Naive thymus-derived CD8-positive, alpha-beta T cell (primary cell): ENCODE results near the gene GPR162. TPM values are rescaled to one million over a fixed set of nuclear protein-coding genes. Genes with fewer than 3 reads are reported as not detected.

ENCODE experiments used
- ATAC-seq, 2 donors: fragments of 150-1000 bp; cut with Tn5 transposase in 1 of 2; sonication (Bioruptor Pico), chemical (Tn5 transposase) in 1 of 2; 1 replicate in 1 of 2; 2 replicates in 1 of 2; pipeline ENCODE4 v1.10.0; 2021; ENCODE audit warnings: mild to moderate bottlenecking in 2 of 2, moderate library complexity in 2 of 2
- POLR2A ChIA-PET: fragments of 350-600 bp; sonication (Branson Sonifier 250); formaldehyde crosslinking; loops from one replicate; lab custom pipeline; 2021; ENCODE audit warnings: antibody characterized with exemption; lab: Charles Lee
- DNase-seq, 10 donors: peaks; one replicate each; pipeline versions ENCODE4 v3.0.0 to v3.0.0-alpha.2; 2020 to 2022
- H3K27ac Mint-ChIP-seq, 10 donors: one replicate each; pipeline ENCODE4 v1.8.0; 2020 to 2022; ENCODE audit warnings: mild to moderate bottlenecking in 10 of 10, mixed read lengths in 10 of 10, moderate library complexity in 4 of 10, inconsistent platforms in 1 of 10
- H3K27me3 Mint-ChIP-seq, 5 donors: one replicate each; pipeline ENCODE4 v1.8.0; 2021 to 2022; ENCODE audit warnings: mixed read lengths in 5 of 5
- H3K36me3 Mint-ChIP-seq, 3 donors: one replicate each; pipeline ENCODE4 v1.8.0; 2020 to 2022; ENCODE audit warnings: mixed read lengths in 3 of 3, mild to moderate bottlenecking in 2 of 3, inconsistent platforms in 1 of 3
- H3K4me1 Mint-ChIP-seq, 4 donors: one replicate each; pipeline ENCODE4 v1.8.0; 2021 to 2022; ENCODE audit warnings: mixed read lengths in 4 of 4
- H3K4me3 Mint-ChIP-seq, 10 donors: one replicate each; pipeline ENCODE4 v1.8.0; 2020 to 2022; ENCODE audit warnings: mild to moderate bottlenecking in 10 of 10, mixed read lengths in 10 of 10, moderate library complexity in 6 of 10, inconsistent platforms in 1 of 10
- H3K9me3 Mint-ChIP-seq, 9 donors: one replicate each; pipeline ENCODE4 v1.8.0; 2020 to 2022; ENCODE audit warnings: mixed read lengths in 9 of 9, mild to moderate bottlenecking in 3 of 9, inconsistent platforms in 1 of 9, moderate library complexity in 1 of 9
- polyA plus RNA-seq, 3 donors: library from polyadenylated mRNA; unstranded; fragments of 300-500 nt; fragmentation: Illumina TruSeq; gene quantifications; one replicate each; pipeline ENCODE4 v1.2.3, GENCODE V29; 2021
- total RNA-seq, 8 experiments: library from RNA in 2 of 8; stranded (reverse) in 2 of 8; gene quantifications; one replicate each; pipeline ENCODE4 v1.2.3 and lab custom pipeline; 2021 to 2026

The GPR162 gene
- total RNA-seq (not detected), polyA plus RNA-seq (not detected), total RNA-seq (lab: John Stamatoyannopoulos, UW) (0 reads per million in 6 experiments)

- peak in 1 of 10 donors; percentile 58 for DNase-seq
- Mint-ChIP-seq H3K4me1 (peaks cover 15 to 30% (median 17%) of the 10 kb centered on the region in 4 donors), H3K9me3 (no peaks in the 10 kb centered on the region), H3K36me3 (no peaks in the 10 kb centered on the region), H3K4me3 (peak within 1 kb of the TSS; percentile 54 to 79 (median 66)), H3K27ac (peak within 1 kb of the TSS in 4 of 10 donors; percentile 28 to 80 (median 57)), H3K27me3 (peaks cover 11 to 62% (median 41%) of the 10 kb centered on the region in 5 donors)
- POLR2A ChIA-PET: interaction anchor here (0.8 to 1.3 kb wide), 3 partner anchors 15 to 69 kb away, joined by 3 to 5 read pairs (median 5); partner anchors contain the start of genes MLF2 and PTMS
- peak; percentile 27 to 33 for ATAC-seq
Observed at GRCh38 chr12:6821591-6822425, at the start of gene GPR162. TSS of gene GPR162 (plus strand) at chr12:6821821. CDS start at chr12:6823899, 2,078 bp downstream.

- POLR2A ChIA-PET: no interaction called here
- no peaks in the 10 kb centered on the region for H3K9me3 Mint-ChIP-seq
- H3K4me3 Mint-ChIP-seq: peak within 1 kb of the TSS; percentile 54 to 94 (median 72)
- peaks cover 20 to 46% (median 41%) of the 10 kb centered on the region in 4 donors for H3K4me1 Mint-ChIP-seq
- ATAC-seq: peak in 1 of 2 donors; percentile 46
- H3K27ac Mint-ChIP-seq: peak within 1 kb of the TSS in 7 of 10 donors; percentile 41 to 90 (median 67)
- DNase-seq: peak in 1 of 10 donors; percentile 51
- peaks cover 19 to 80% (median 61%) of the 10 kb centered on the region in 5 donors for H3K27me3 Mint-ChIP-seq
- no peaks in the 10 kb centered on the region for H3K36me3 Mint-ChIP-seq
Observed at GRCh38 chr12:6772331-6772695, 49.3 kb upstream of the GPR162 start, which contains the start of gene LAG3. TSS of gene LAG3 (plus strand) at chr12:6772520. CDS start at chr12:6772853, 333 bp downstream.

- H3K36me3 Mint-ChIP-seq: no peaks in the 10 kb centered on the region
- H3K4me3 Mint-ChIP-seq: peak overlapping the region in 9 of 10 donors; percentile 30 to 94 (median 64)
- POLR2A ChIA-PET: interaction anchor here (0.6 to 1.6 kb wide), 4 partner anchors 9 to 56 kb away, joined by 3 to 5 read pairs (median 4); partner anchors contain the start of gene MLF2
- peaks cover 15 to 80% (median 54%) of the 10 kb centered on the region in 5 donors for H3K27me3 Mint-ChIP-seq
- peaks cover 20 to 40% (median 36%) of the 10 kb centered on the region in 4 donors for H3K4me1 Mint-ChIP-seq
- ATAC-seq (no peak), DNase-seq (peak in 1 of 10 donors; percentile 45)
- H3K27ac Mint-ChIP-seq: peak overlapping the region in 2 of 10 donors; percentile 43 to 79
- no peaks in the 10 kb centered on the region for H3K9me3 Mint-ChIP-seq
Observed at GRCh38 chr12:6772726-6773589, 48.7 kb upstream of the GPR162 start.

- Mint-ChIP-seq H3K4me3 (peak overlapping the region in 9 of 10 donors; percentile 58 to 94 (median 81)), H3K36me3 (no peaks in the 10 kb centered on the region), H3K4me1 (peaks cover 25 to 47% (median 41%) of the 10 kb centered on the region in 4 donors), H3K27ac (peak overlapping the region in 6 of 10 donors; percentile 39 to 98 (median 85)), H3K9me3 (no peaks in the 10 kb centered on the region), H3K27me3 (peaks cover 13 to 80% (median 50%) of the 10 kb centered on the region in 5 donors)
- POLR2A ChIA-PET: interaction anchor here (1.1 to 1.7 kb wide), 4 partner anchors 13 to 55 kb away, joined by 3 to 5 read pairs (median 5); partner anchors contain the start of gene MLF2
- ATAC-seq (peak in 1 of 2 donors; percentile 38), DNase-seq (peak in 1 of 10 donors; percentile 58)
Observed at GRCh38 chr12:6773590-6774351, 47.9 kb upstream of the GPR162 start.

GRCh38 chr12:6774499-6775062 lies 47.0 kb upstream of the GPR162 start:
- peak in 5 of 10 donors; percentile 45 to 64 (median 53) for DNase-seq
- H3K4me3 Mint-ChIP-seq: peak overlapping the region; percentile 70 to 94 (median 80)

GRCh38 chr12:6775185-6776174 lies 46.1 kb upstream of the GPR162 start:
- POLR2A ChIA-PET: interaction anchor here (1.7 kb wide), 1 partner anchor 17 kb away, joined by 5 read pairs; no protein-coding TSS in a partner anchor
- Mint-ChIP-seq H3K36me3 (no peaks in the 10 kb centered on the region), H3K9me3 (no peaks in the 10 kb centered on the region)

More at GRCh38 chr12:6774499-6775062, 47.0 kb upstream of the GPR162 start:
- ATAC-seq: peak; percentile 25 to 71
- Mint-ChIP-seq H3K4me1 (peaks cover 30 to 51% (median 45%) of the 10 kb centered on the region in 4 donors), H3K27ac (peak overlapping the region; percentile 19 to 98 (median 84)), H3K9me3 (no peaks in the 10 kb centered on the region), H3K36me3 (no peaks in the 10 kb centered on the region), H3K27me3 (peaks cover 11 to 74% (median 42%) of the 10 kb centered on the region in 5 donors)
- POLR2A ChIA-PET: interaction anchor here (1.6 to 1.7 kb wide), 2 partner anchors 12 to 17 kb away, joined by 5 read pairs; no protein-coding TSS in a partner anchor

GRCh38 chr12:6777386-6777785 lies 44.2 kb upstream of the GPR162 start:
- Mint-ChIP-seq H3K36me3 (no peaks in the 10 kb centered on the region), H3K4me3 (peak overlapping the region in 1 of 10 donors; percentile 15), H3K4me1 (peaks cover 24 to 37% (median 36%) of the 10 kb centered on the region in 4 donors)

More at GRCh38 chr12:6775185-6776174, 46.1 kb upstream of the GPR162 start:
- ATAC-seq (no peak), DNase-seq (peak in 1 of 10 donors; percentile 54)
- Mint-ChIP-seq H3K4me1 (peaks cover 30 to 51% (median 45%) of the 10 kb centered on the region in 4 donors), H3K27ac (peak overlapping the region in 8 of 10 donors; percentile 41 to 98 (median 84)), H3K4me3 (peak overlapping the region; percentile 70 to 94 (median 80)), H3K27me3 (peaks cover 11 to 65% (median 36%) of the 10 kb centered on the region in 5 donors)

GRCh38 chr12:6778217-6778573 lies 43.4 kb upstream of the GPR162 start:
- peak overlapping the region; percentile 80 to 93 (median 87) for H3K4me3 Mint-ChIP-seq
- peaks cover 7 to 42% (median 23%) of the 10 kb centered on the region in 5 donors for H3K27me3 Mint-ChIP-seq
- no peak for ATAC-seq
- POLR2A ChIA-PET: interaction anchor here (0.7 to 2.0 kb wide), 5 partner anchors 11 to 229 kb away, joined by 3 to 19 read pairs (median 3); partner anchors contain the start of gene MLF2
- H3K36me3 Mint-ChIP-seq: no peaks in the 10 kb centered on the region
- DNase-seq: no peak
- no peaks in the 10 kb centered on the region for H3K9me3 Mint-ChIP-seq
- H3K4me1 Mint-ChIP-seq: peaks cover 22 to 32% (median 31%) of the 10 kb centered on the region in 4 donors
- peak overlapping the region in 6 of 10 donors; percentile 30 to 91 (median 68) for H3K27ac Mint-ChIP-seq

More at GRCh38 chr12:6777386-6777785, 44.2 kb upstream of the GPR162 start:
- ATAC-seq: no peak
- POLR2A ChIA-PET: interaction anchor here (1.4 to 2.0 kb wide), 2 partner anchors 10 to 53 kb away, joined by 3 to 7 read pairs; no protein-coding TSS in a partner anchor
- DNase-seq: no peak
- Mint-ChIP-seq H3K9me3 (no peaks in the 10 kb centered on the region), H3K27me3 (peaks cover 7 to 46% (median 28%) of the 10 kb centered on the region in 5 donors), H3K27ac (peak overlapping the region in 3 of 10 donors; percentile 17 to 44 (median 18))

GRCh38 chr12:6778574-6779550 lies 42.8 kb upstream of the GPR162 start:
- ATAC-seq: peak; percentile 85 to 94
- Mint-ChIP-seq H3K4me1 (peaks cover 20 to 29% (median 28%) of the 10 kb centered on the region in 4 donors), H3K36me3 (no peaks in the 10 kb centered on the region), H3K27ac (peak overlapping the region; percentile 0 to 91 (median 76)), H3K9me3 (no peaks in the 10 kb centered on the region), H3K27me3 (peaks cover 7 to 36% (median 21%) of the 10 kb centered on the region in 5 donors), H3K4me3 (peak overlapping the region; percentile 80 to 93 (median 87))
- POLR2A ChIA-PET: interaction anchor here (0.7 to 2.0 kb wide), 6 partner anchors 12 to 230 kb away, joined by 3 to 19 read pairs (median 3); partner anchors contain the start of gene MLF2
- peak; percentile 73 to 93 (median 84) for DNase-seq
